Activated CD8-positive, alpha-beta T cell treated with anti-CD3 and anti-CD28 coated beads for 36 hours (primary cell): Measurements from ENCODE around the gene GABBR2. TPM values are rescaled to one million over a fixed set of nuclear protein-coding genes. Genes with fewer than 3 reads are reported as not detected.

Source experiments
- ATAC-seq: fragments of 200-7000 bp; cut with Tn5 transposase; one replicate; pipeline ENCODE4 v1.10.0; 2021; ENCODE audit warnings: mild to moderate bottlenecking, moderate library complexity
- CTCF ChIA-PET: fragments of 350-600 bp; sonication (Branson Sonifier 250); formaldehyde crosslinking; loops from one replicate; lab custom pipeline; 2021; ENCODE audit warnings: antibody characterized with exemption; lab: Charles Lee
- POLR2A ChIA-PET: fragments of 350-600 bp; sonication (Branson Sonifier 250); formaldehyde crosslinking; loops from one replicate; lab custom pipeline; 2021; ENCODE audit warnings: antibody characterized with exemption; lab: Charles Lee
- DNase-seq: peaks from one replicate; pipeline ENCODE4 v3.0.0-alpha.2; 2020
- H3K27ac Mint-ChIP-seq: one replicate; pipeline ENCODE4 v1.8.0; 2021; ENCODE audit warnings: mild to moderate bottlenecking, mixed read lengths
- H3K27me3 Mint-ChIP-seq: one replicate; pipeline ENCODE4 v1.8.0; 2021; ENCODE audit warnings: mixed read lengths
- H3K36me3 Mint-ChIP-seq: one replicate; pipeline ENCODE4 v1.8.0; 2021; ENCODE audit warnings: low read depth, mixed read lengths
- H3K4me1 Mint-ChIP-seq: one replicate; pipeline ENCODE4 v1.8.0; 2021; ENCODE audit warnings: low read depth, mixed read lengths
- H3K4me3 Mint-ChIP-seq: one replicate; pipeline ENCODE4 v1.8.0; 2021; ENCODE audit warnings: mild to moderate bottlenecking, moderate library complexity, mixed read lengths
- H3K9me3 Mint-ChIP-seq: one replicate; pipeline ENCODE4 v1.8.0; 2021; ENCODE audit warnings: mixed read lengths
- CTCF ChIP-seq: fragments of 200-600 bp; IDR thresholded peaks from one replicate; pipeline ENCODE4 v1.8.0; 2022; ENCODE audit warnings: antibody characterized with exemption, mild to moderate bottlenecking
- intact Hi-C: fragments of 100-400 bp; cut with micrococcal nuclease; formaldehyde crosslinking; loops from one replicate; pipeline ENCODE4 v1.10.0; 2022
- total RNA-seq, 2 experiments: library from RNA; stranded (reverse); gene quantifications; one replicate each; pipeline ENCODE4 v1.2.3, GENCODE V29; 2021

Gene GABBR2
- total RNA-seq, 2 experiments from 2014 or later: not detected

- H3K4me1 Mint-ChIP-seq: no peaks in the 10 kb centered on the region
- no peaks in the 10 kb centered on the region for H3K27me3 Mint-ChIP-seq
- DNase-seq: no peak
- ChIA-PET POLR2A (no interaction called here), CTCF (no interaction called here)
- H3K4me3 Mint-ChIP-seq: no peak overlapping the region
- peaks cover 25% of the 10 kb centered on the region for H3K36me3 Mint-ChIP-seq
- H3K27ac Mint-ChIP-seq: no peak overlapping the region
- intact Hi-C loops: no loop called here
- no peak for TF ChIP-seq CTCF
- H3K9me3 Mint-ChIP-seq: peaks cover 9% of the 10 kb centered on the region
- ATAC-seq: no peak
Measured at GRCh38 chr9:98742325-98743280, 33.9 kb upstream of the GABBR2 start.

GRCh38 chr9:98740226-98740881 is 31.6 kb upstream of the GABBR2 start:
- Mint-ChIP-seq H3K4me1 (no peaks in the 10 kb centered on the region), H3K4me3 (no peak overlapping the region), H3K36me3 (peaks cover 37% of the 10 kb centered on the region), H3K27ac (no peak overlapping the region), H3K27me3 (no peaks in the 10 kb centered on the region), H3K9me3 (peaks cover 9% of the 10 kb centered on the region)
- POLR2A ChIA-PET: interaction anchor here (0.9 kb wide), 1 partner anchor 27 kb away, joined by 3 read pairs; no protein-coding TSS in a partner anchor
- intact Hi-C loops: no loop called here
- DNase-seq: no peak
- no peak for TF ChIP-seq CTCF
- ATAC-seq: no peak
- CTCF ChIA-PET: no interaction called here

- H3K27me3 Mint-ChIP-seq: no peaks in the 10 kb centered on the region
- ChIA-PET POLR2A (no interaction called here), CTCF (no interaction called here)
- peaks cover 9% of the 10 kb centered on the region for H3K9me3 Mint-ChIP-seq
- H3K4me3 Mint-ChIP-seq: no peak overlapping the region
- ATAC-seq (no peak), DNase-seq (no peak)
- intact Hi-C loops: no loop called here
- TF ChIP-seq CTCF: no peak
- no peak overlapping the region for H3K27ac Mint-ChIP-seq
- peaks cover 40% of the 10 kb centered on the region for H3K36me3 Mint-ChIP-seq
- no peaks in the 10 kb centered on the region for H3K4me1 Mint-ChIP-seq
Measured at GRCh38 chr9:98738741-98739140, 30.0 kb upstream of the GABBR2 start.

- ChIA-PET POLR2A (no interaction called here), CTCF (no interaction called here)
- Mint-ChIP-seq H3K4me3 (no peak overlapping the region), H3K27ac (no peak overlapping the region), H3K4me1 (no peaks in the 10 kb centered on the region), H3K36me3 (peaks cover 38% of the 10 kb centered on the region), H3K9me3 (peaks cover 9% of the 10 kb centered on the region), H3K27me3 (no peaks in the 10 kb centered on the region)
- no peak for DNase-seq
- no peak for TF ChIP-seq CTCF
- ATAC-seq: no peak
- intact Hi-C loops: no loop called here
Measured at GRCh38 chr9:98736226-98736625, 27.5 kb upstream of the GABBR2 start.

GRCh38 chr9:98732801-98733200 is 24.1 kb upstream of the GABBR2 start:
- no peak overlapping the region for H3K4me3 Mint-ChIP-seq
- CTCF ChIA-PET: interaction anchor here (1.3 kb wide), 1 partner anchor 42 kb away, joined by 4 read pairs; no protein-coding TSS in a partner anchor
- no peaks in the 10 kb centered on the region for H3K9me3 Mint-ChIP-seq
- H3K27me3 Mint-ChIP-seq: no peaks in the 10 kb centered on the region
- DNase-seq (no peak), ATAC-seq (no peak)
- H3K27ac Mint-ChIP-seq: no peak overlapping the region
- peaks cover 17% of the 10 kb centered on the region for H3K36me3 Mint-ChIP-seq
- TF ChIP-seq CTCF: no peak
- POLR2A ChIA-PET: no interaction called here
- intact Hi-C loops: no loop called here
- no peaks in the 10 kb centered on the region for H3K4me1 Mint-ChIP-seq
